Peyer's patch (tissue), 4 donors: Measurements from ENCODE around the gene SCIMP. TPM values are rescaled to one million over a fixed set of nuclear protein-coding genes. Genes with fewer than 3 reads are reported as not detected.

ENCODE experiments used
- DNase-seq, 3 donors: peaks; one replicate each; pipeline ENCODE4 v3.0.0-alpha.2; 2017 to 2019
- H3K27ac ChIP-seq, 4 donors: fragments of 200-600 bp; sonication (generic); one replicate each; pipeline ENCODE4 v1.5.1; 2016 to 2019
- H3K27me3 ChIP-seq, 2 donors: fragments of 200-600 bp; sonication (generic); one replicate each; pipeline ENCODE4 v1.5.1; 2019
- H3K36me3 ChIP-seq, 3 donors: fragments of 200-600 bp; sonication (generic); one replicate each; pipeline ENCODE4 v1.5.1; 2016 to 2019
- H3K4me1 ChIP-seq, 4 donors: fragments of 200-600 bp; sonication (generic); one replicate each; pipeline ENCODE4 v1.5.1; 2016 to 2019
- H3K4me3 ChIP-seq, 4 donors: fragments of 200-600 bp; sonication (generic); 1 replicate in 3 of 4; 2 replicates in 1 of 4; pipeline ENCODE4 v1.5.1; 2016 to 2019; ENCODE audit warnings: mild to moderate bottlenecking in 1 of 4
- H3K9me3 ChIP-seq, 4 donors: fragments of 200-600 bp; sonication (generic); one replicate each; pipeline ENCODE4 v1.5.1; 2016 to 2019; ENCODE audit warnings: mild to moderate bottlenecking in 1 of 4
- CTCF ChIP-seq, 6 experiments: fragments of 450-650 bp in 4 of 6; fragments of 200-600 bp in 2 of 6; sonication (generic) in 1 of 6; IDR thresholded peaks; one replicate each; pipeline ENCODE4 v1.5.1; 2017 to 2019; ENCODE audit warnings: antibody characterized with exemption in 6 of 6, mild to moderate bottlenecking in 3 of 6, moderate library complexity in 1 of 6
- POLR2A ChIP-seq, 2 donors: fragments of 450-650 bp; IDR thresholded peaks; one replicate each; pipeline ENCODE4 v1.5.1; 2017; ENCODE audit warnings: antibody characterized with exemption in 2 of 2, mild to moderate bottlenecking in 2 of 2, moderate library complexity in 2 of 2
- total RNA-seq, 4 donors: library from RNA; depleted of rRNA; stranded (reverse); fragments of >200 nt; gene quantifications; one replicate each; pipeline ENCODE4 v1.1.0, GENCODE V29; 2016

Gene SCIMP
- total RNA-seq, 4 donors from 2014 or later: 0.35 to 16.5 (median 1.5) TPM; not detected in 1

GRCh38 chr17:5194346-5194745, 40.3 kb downstream of the SCIMP start:
- Histone ChIP-seq H3K4me1 (peaks cover 0 to 8% (median 2%) of the 10 kb centered on the region in 4 donors), H3K36me3 (peaks cover 0 to 7% (median 0%) of the 10 kb centered on the region in 3 donors), H3K27ac (no peak overlapping the region), H3K9me3 (peaks cover 0 to 7% (median 0%) of the 10 kb centered on the region in 4 donors), H3K27me3 (no peaks in the 10 kb centered on the region), H3K4me3 (no peak overlapping the region)
- no peak for TF ChIP-seq CTCF (IDR thresholded peaks at IDR 0.05)
- no peak for TF ChIP-seq POLR2A (IDR thresholded peaks at IDR 0.05)
- no peak for DNase-seq

DNA sequence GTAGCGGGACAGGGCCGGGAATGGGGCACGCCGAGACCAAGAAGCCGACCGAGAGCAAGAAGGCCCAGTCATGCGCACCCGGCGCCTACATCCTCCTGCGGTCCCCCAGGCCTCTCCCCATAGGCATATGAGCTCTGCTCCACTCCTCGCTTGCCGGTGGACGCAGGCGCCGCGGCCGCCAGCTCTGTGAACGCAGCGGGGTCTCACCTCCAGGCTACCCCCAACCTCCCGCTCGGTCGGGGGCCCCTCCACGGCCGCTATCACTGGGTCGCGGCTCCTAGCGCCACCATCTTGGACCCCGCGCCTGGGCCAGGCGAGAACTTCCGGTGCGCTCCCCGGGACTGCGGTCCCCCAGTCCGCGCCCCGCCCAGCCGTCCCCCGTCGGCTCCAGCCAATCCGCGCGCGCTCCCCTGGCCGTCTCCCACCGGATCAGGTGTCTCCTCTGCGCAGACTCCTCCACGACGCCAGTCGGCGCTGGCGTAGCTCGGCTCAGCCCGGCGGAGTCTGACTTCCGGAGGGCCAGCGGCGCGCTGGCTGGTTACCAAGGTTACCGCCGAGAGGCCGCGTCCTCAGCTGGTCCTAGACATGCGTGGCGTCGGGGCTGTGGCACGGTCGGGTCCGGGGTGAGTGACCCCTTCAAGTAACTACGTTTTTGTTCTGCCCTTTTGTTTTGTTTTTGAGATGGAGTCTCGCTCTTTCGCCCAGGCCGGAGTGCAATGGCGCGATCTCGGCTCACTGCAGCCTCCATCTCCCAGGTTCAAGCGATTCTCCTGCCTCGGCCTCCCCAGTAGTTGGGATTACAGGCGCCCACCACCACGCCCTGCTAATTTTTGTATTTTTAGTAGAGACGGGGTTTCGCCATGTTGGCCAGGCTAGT, 42.9 kb downstream of the SCIMP start, which contains the start of gene ZNF594:
ZNF594 (minus strand) TSS at position 328 of the 877 bp plus-strand sequence. CDS start 7,612 bp downstream, outside the sequence.
- TF ChIP-seq POLR2A (IDR thresholded peaks at IDR 0.05) (peak; percentile 51 to 64), CTCF (IDR thresholded peaks at IDR 0.05) (peak; percentile 70 to 85 (median 77))
- peak; percentile 95 to 98 (median 97) for DNase-seq
- Histone ChIP-seq H3K27me3 (no peaks in the 10 kb centered on the region), H3K4me1 (peaks cover 0 to 8% (median 2%) of the 10 kb centered on the region in 4 donors), H3K4me3 (peak within 1 kb of the TSS; percentile 75 to 97 (median 88)), H3K36me3 (peaks cover 0 to 18% (median 0%) of the 10 kb centered on the region in 3 donors), H3K9me3 (peaks cover 0 to 17% (median 5%) of the 10 kb centered on the region in 4 donors), H3K27ac (peak within 1 kb of the TSS; percentile 72 to 83 (median 78))

DNA sequence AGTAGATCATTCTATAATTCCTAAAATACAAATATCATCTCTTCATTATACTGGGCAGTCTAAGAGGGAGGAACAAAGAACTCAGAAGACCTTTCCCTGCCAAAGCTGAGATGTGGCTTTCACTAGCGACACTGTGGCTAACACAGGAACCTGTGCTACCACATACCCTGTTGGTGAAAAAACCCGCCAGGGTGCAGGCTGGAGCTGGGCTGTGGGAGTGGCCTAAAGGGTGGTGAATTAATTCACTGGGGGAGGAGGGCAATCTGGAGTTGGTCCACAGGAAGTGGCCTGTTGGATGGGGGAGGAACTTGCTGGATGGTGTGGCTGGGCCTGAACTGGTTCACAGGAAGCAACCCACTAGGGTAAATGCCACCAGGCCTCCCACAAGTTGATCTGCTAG, 50.4 kb downstream of the SCIMP start:
- Histone ChIP-seq H3K36me3 (peaks cover 0 to 18% (median 0%) of the 10 kb centered on the region in 3 donors), H3K27me3 (no peaks in the 10 kb centered on the region), H3K27ac (no peak overlapping the region), H3K4me3 (no peak overlapping the region), H3K4me1 (no peaks in the 10 kb centered on the region), H3K9me3 (peaks cover 0 to 82% (median 44%) of the 10 kb centered on the region in 4 donors)
- TF ChIP-seq POLR2A (IDR thresholded peaks at IDR 0.05) (no peak), CTCF (IDR thresholded peaks at IDR 0.05) (no peak)
- DNase-seq: no peak

GRCh38 chr17:5183410-5183793, 51.3 kb downstream of the SCIMP start:
- H3K9me3 ChIP-seq: peaks cover 0 to 88% (median 47%) of the 10 kb centered on the region in 4 donors
- H3K27me3 ChIP-seq: no peaks in the 10 kb centered on the region
- DNase-seq: no peak
- no peak for TF ChIP-seq CTCF (IDR thresholded peaks at IDR 0.05)
- no peak for TF ChIP-seq POLR2A (IDR thresholded peaks at IDR 0.05)
- H3K36me3 ChIP-seq: peaks cover 0 to 14% (median 0%) of the 10 kb centered on the region in 3 donors
- H3K4me3 ChIP-seq: no peak overlapping the region
- no peaks in the 10 kb centered on the region for H3K4me1 ChIP-seq
- no peak overlapping the region for H3K27ac ChIP-seq

DNA sequence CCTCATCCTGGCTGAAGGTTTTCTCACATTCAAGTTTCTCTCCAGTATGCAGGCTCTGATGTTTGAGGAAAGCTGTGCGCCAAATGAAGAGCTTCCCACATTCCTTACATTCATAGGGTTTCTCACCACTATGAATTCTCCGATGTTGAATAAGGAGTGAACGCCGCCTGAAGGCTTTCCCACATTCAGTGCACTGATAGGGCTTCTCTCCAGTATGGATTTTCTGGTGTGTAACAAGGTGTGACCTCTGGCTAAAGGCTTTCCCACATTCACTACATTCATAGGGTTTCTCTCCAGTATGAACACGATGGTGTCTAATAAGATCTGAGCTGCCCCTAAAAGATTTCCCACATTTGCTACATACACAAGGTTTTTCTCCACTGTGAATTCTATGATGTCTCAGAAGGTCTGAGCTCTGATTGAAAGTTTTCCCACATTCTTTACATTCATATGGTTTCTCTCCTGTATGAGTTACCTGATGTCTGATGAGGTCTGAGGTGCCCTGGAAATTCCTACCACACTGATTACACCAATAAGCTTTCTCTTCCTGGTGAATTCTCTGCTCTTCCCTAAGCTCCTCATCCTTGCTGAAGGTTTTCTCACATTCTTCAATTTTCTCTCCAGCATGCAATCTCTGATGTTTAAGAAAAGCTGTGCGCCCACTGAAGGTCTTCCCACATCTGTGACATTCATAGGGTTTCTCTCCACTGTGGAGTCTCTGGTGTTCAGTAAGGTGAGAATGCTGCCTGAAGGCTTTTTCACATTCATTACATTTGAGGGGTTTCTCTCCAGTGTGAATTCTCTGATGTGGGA, 51.9 kb downstream of the SCIMP start:
- no peak overlapping the region for H3K4me3 ChIP-seq
- H3K27ac ChIP-seq: no peak overlapping the region
- DNase-seq: no peak
- peaks cover 0 to 90% (median 46%) of the 10 kb centered on the region in 4 donors for H3K9me3 ChIP-seq
- H3K36me3 ChIP-seq: peaks cover 0 to 14% (median 0%) of the 10 kb centered on the region in 3 donors
- no peaks in the 10 kb centered on the region for H3K4me1 ChIP-seq
- H3K27me3 ChIP-seq: no peaks in the 10 kb centered on the region
- TF ChIP-seq POLR2A (IDR thresholded peaks at IDR 0.05) (no peak), CTCF (IDR thresholded peaks at IDR 0.05) (no peak)
